Sigmoid colon (tissue), 7 donors: Measurements from ENCODE around the gene CACNA1G. TPM values are rescaled to one million over a fixed set of nuclear protein-coding genes. Genes with fewer than 3 reads are reported as not detected.

Experiments
- DNase-seq: peaks from one replicate; pipeline ENCODE4 v3.0.0-alpha.2; 2019
- H3K27ac ChIP-seq, 4 donors: fragments of 200-600 bp; sonication (generic); one replicate each; pipeline ENCODE4 v1.5.1; 2016 to 2019; ENCODE audit warnings: mild to moderate bottlenecking in 1 of 4
- H3K27me3 ChIP-seq, 3 donors: fragments of 200-600 bp; sonication (generic); one replicate each; pipeline ENCODE4 v1.5.1; 2019; ENCODE audit warnings: mild to moderate bottlenecking in 1 of 3
- H3K36me3 ChIP-seq, 4 donors: fragments of 200-600 bp; sonication (generic); one replicate each; pipeline ENCODE4 v1.5.1; 2016 to 2019
- H3K4me1 ChIP-seq, 4 donors: fragments of 200-600 bp; sonication (generic); one replicate each; pipeline ENCODE4 v1.5.1; 2017 to 2019
- H3K4me3 ChIP-seq, 4 donors: fragments of 200-600 bp; sonication (generic); one replicate each; pipeline ENCODE4 v1.5.1; 2017 to 2019; ENCODE audit warnings: mild to moderate bottlenecking in 2 of 4, moderate library complexity in 1 of 4
- H3K9me3 ChIP-seq, 4 donors: fragments of 200-600 bp in 3 of 4; sonication (generic) in 3 of 4; one replicate each; pipeline versions ENCODE4 v1.5.1 to v1.6.1; 2013 to 2019
- CTCF ChIP-seq, 4 experiments: fragments of 450-650 bp in 3 of 4; fragments of 200-600 bp in 1 of 4; IDR thresholded peaks; one replicate each; pipeline ENCODE4 v1.5.1; 2016 to 2019; ENCODE audit warnings: antibody characterized with exemption in 4 of 4, mild to moderate bottlenecking in 3 of 4, moderate library complexity in 2 of 4
- EP300 ChIP-seq, 4 donors: sonication (generic); formaldehyde crosslinking; IDR thresholded peaks; one replicate each; pipeline ENCODE4 v1.6.1; 2017; ENCODE audit warnings: antibody characterized with exemption in 4 of 4
- POLR2A ChIP-seq, 2 donors: fragments of 450-650 bp; IDR thresholded peaks; one replicate each; pipeline ENCODE4 v1.6.1; 2016; ENCODE audit warnings: antibody characterized with exemption in 2 of 2, mild to moderate bottlenecking in 2 of 2, moderate library complexity in 2 of 2
- POLR2AphosphoS5 ChIP-seq, 4 donors: sonication (generic); formaldehyde crosslinking; IDR thresholded peaks; one replicate each; pipeline ENCODE4 v1.6.1; 2017; ENCODE audit warnings: antibody characterized with exemption in 4 of 4
- WGBS, 2 donors: extraction: QIAGEN DNeasy Blood & Tissue Kit; methylation state at CpG; one replicate each; pipeline ENCODE4 v1.1.7; 2013; 5-methylcytosine and 5-hydroxymethylcytosine counted together
- intact Hi-C: fragments of 100-400 bp; cut with DNase I; formaldehyde crosslinking; loops from one replicate; pipeline ENCODE4 v1.15.1; 2023
- polyA plus RNA-seq, 3 donors: library from polyadenylated mRNA; stranded (reverse); fragments of 200-250 nt; gene quantifications; one replicate each; pipeline ENCODE4 v1.2.3, GENCODE V29; 2013
- total RNA-seq, 4 donors: library from RNA; depleted of rRNA; stranded (reverse); fragments of >200 nt; gene quantifications; one replicate each; pipeline ENCODE4 v1.1.0, GENCODE V29; 2016
- donor health status: healthy with polysubstance abuse.
- donor health status: Bipolar disorder and iron deficiency.
- donor health status: healthy.

Gene CACNA1G
- total and polyA plus RNA-seq, 7 donors: under 0.01 to 1.4 (median 0.34) TPM; not detected in 1

- H3K27ac ChIP-seq: no peak overlapping the region
- TF ChIP-seq POLR2AphosphoS5 (IDR thresholded peaks at IDR 0.05) (no peak), POLR2A (IDR thresholded peaks at IDR 0.05) (no peak), EP300 (IDR thresholded peaks at IDR 0.05) (no peak), CTCF (IDR thresholded peaks at IDR 0.05) (no peak)
- 59 to 68% methylated on average over 2 of the region's 2 CpGs for WGBS, 2 donors
- peaks cover 11 to 60% (median 28%) of the 10 kb centered on the region in 3 donors for H3K27me3 ChIP-seq
- DNase-seq: no peak
- no peaks in the 10 kb centered on the region for H3K9me3 ChIP-seq
- peaks cover 0 to 30% (median 17%) of the 10 kb centered on the region in 4 donors for H3K4me1 ChIP-seq
- H3K36me3 ChIP-seq: no peaks in the 10 kb centered on the region
- no peak overlapping the region for H3K4me3 ChIP-seq
- intact Hi-C loops: no loop called here
These were observed 6.4 kb downstream of the CACNA1G start for GRCh38 chr17:50566886-50567285.

GRCh38 chr17:50568659-50569058 is 8.1 kb downstream of the CACNA1G start:
- H3K4me3 ChIP-seq: no peak overlapping the region
- TF ChIP-seq EP300 (IDR thresholded peaks at IDR 0.05) (no peak), POLR2AphosphoS5 (IDR thresholded peaks at IDR 0.05) (no peak), POLR2A (IDR thresholded peaks at IDR 0.05) (no peak), CTCF (IDR thresholded peaks at IDR 0.05) (no peak)
- no peaks in the 10 kb centered on the region for H3K9me3 ChIP-seq
- intact Hi-C loops: no loop called here
- no peak for DNase-seq
- 80 to 87% methylated on average over 12 of the region's 12 CpGs for WGBS, 2 donors
- H3K27me3 ChIP-seq: peaks cover 0 to 42% (median 13%) of the 10 kb centered on the region in 3 donors
- no peaks in the 10 kb centered on the region for H3K36me3 ChIP-seq
- H3K4me1 ChIP-seq: peaks cover 0 to 28% (median 13%) of the 10 kb centered on the region in 4 donors
- H3K27ac ChIP-seq: no peak overlapping the region

- intact Hi-C loops: no loop called here
- no peaks in the 10 kb centered on the region for H3K9me3 ChIP-seq
- H3K4me3 ChIP-seq: no peak overlapping the region
- no peak for DNase-seq
- peaks cover 0 to 19% (median 10%) of the 10 kb centered on the region in 4 donors for H3K4me1 ChIP-seq
- peaks cover 0 to 34% (median 7%) of the 10 kb centered on the region in 3 donors for H3K27me3 ChIP-seq
- 89 to 92% methylated on average over 7 of the region's 7 CpGs for WGBS, 2 donors
- no peaks in the 10 kb centered on the region for H3K36me3 ChIP-seq
- TF ChIP-seq POLR2AphosphoS5 (IDR thresholded peaks at IDR 0.05) (no peak), CTCF (IDR thresholded peaks at IDR 0.05) (no peak), POLR2A (IDR thresholded peaks at IDR 0.05) (no peak), EP300 (IDR thresholded peaks at IDR 0.05) (no peak)
- no peak overlapping the region for H3K27ac ChIP-seq
These were observed 9.1 kb downstream of the CACNA1G start for GRCh38 chr17:50569592-50569991.

- WGBS, 2 donors: 90 to 91% methylated on average over 8 of the region's 8 CpGs
- intact Hi-C loops: no loop called here
- Histone ChIP-seq H3K4me3 (no peak overlapping the region), H3K27ac (no peak overlapping the region), H3K36me3 (no peaks in the 10 kb centered on the region), H3K27me3 (peaks cover 0 to 30% (median 2%) of the 10 kb centered on the region in 3 donors), H3K9me3 (no peaks in the 10 kb centered on the region), H3K4me1 (peaks cover 0 to 15% (median 6%) of the 10 kb centered on the region in 4 donors)
- DNase-seq: no peak
- TF ChIP-seq EP300 (IDR thresholded peaks at IDR 0.05) (no peak), POLR2A (IDR thresholded peaks at IDR 0.05) (no peak), POLR2AphosphoS5 (IDR thresholded peaks at IDR 0.05) (no peak), CTCF (IDR thresholded peaks at IDR 0.05) (no peak)
These were observed 9.5 kb downstream of the CACNA1G start for GRCh38 chr17:50570032-50570431.

- Histone ChIP-seq H3K27me3 (peaks cover 0 to 25% (median 0%) of the 10 kb centered on the region in 3 donors), H3K9me3 (no peaks in the 10 kb centered on the region), H3K36me3 (no peaks in the 10 kb centered on the region), H3K27ac (no peak overlapping the region), H3K4me3 (no peak overlapping the region), H3K4me1 (peaks cover 0 to 10% (median 2%) of the 10 kb centered on the region in 4 donors)
- no peak for DNase-seq
- intact Hi-C loops: no loop called here
- WGBS, 2 donors: 65 to 81% methylated on average over 7 of the region's 7 CpGs
- TF ChIP-seq POLR2A (IDR thresholded peaks at IDR 0.05) (no peak), POLR2AphosphoS5 (IDR thresholded peaks at IDR 0.05) (no peak), EP300 (IDR thresholded peaks at IDR 0.05) (no peak), CTCF (IDR thresholded peaks at IDR 0.05) (no peak)
These were observed 10.0 kb downstream of the CACNA1G start for GRCh38 chr17:50570528-50570927.
